Ecto neural progenitor cell (in vitro differentiated cells): ENCODE measurements around the gene ZNF763.
"Not testable (repeated sequence)": the region's sequence is repeated elsewhere in the genome, so short reads cannot be mapped to it uniquely, and the experiment has no call there.

Source experiments
- DNase-seq: peaks from one replicate; pipeline ENCODE4 v3.0.0-alpha.2; 2018; ENCODE audit warnings: low spot score

The ZNF763 gene

GRCh38 chr19:11964858-11965645 is at the start of gene ZNF763:
Gene ZNF763 (plus strand): TSS chr19:11965040. CDS start chr19:11965209, 169 bp downstream.
- peak; percentile 94 for DNase-seq

- no peak for DNase-seq
These were observed 42.9 kb upstream of the ZNF763 start for GRCh38 chr19:11921852-11922495.

- peak; percentile 94 for DNase-seq
These were observed 39.8 kb upstream of the ZNF763 start, which contains the start of gene ZNF700 for GRCh38 chr19:11924886-11925650. Gene ZNF700 (plus strand): TSS chr19:11925107. CDS start chr19:11925211, 104 bp downstream.

- DNase-seq: not testable (repeated sequence)
These were observed 39.1 kb upstream of the ZNF763 start for GRCh38 chr19:11925651-11926187.

DNA sequence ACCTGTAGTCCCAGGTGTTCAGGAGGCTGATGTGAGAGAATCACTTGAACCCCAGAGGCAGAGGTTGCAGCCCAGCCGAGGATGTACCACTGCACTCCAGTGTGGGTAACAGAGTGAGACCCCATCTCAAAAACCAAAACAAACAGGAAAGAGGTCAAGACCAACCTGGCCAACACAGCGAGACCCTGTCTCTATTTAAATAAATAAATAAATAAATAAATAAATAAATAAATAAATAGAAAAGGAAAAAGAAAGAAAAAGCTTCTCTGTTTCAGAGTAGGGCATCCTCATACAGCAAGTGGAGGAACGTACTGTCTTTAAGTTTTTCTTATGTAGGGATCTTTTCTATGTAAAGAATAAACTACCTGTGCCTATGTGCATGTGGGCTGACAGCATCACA is 37.6 kb upstream of the ZNF763 start:
- DNase-seq: no peak

GRCh38 chr19:11931051-11931450 is 33.8 kb upstream of the ZNF763 start:
- no peak for DNase-seq

GRCh38 chr19:11931513-11931912 is 33.3 kb upstream of the ZNF763 start:
- DNase-seq: no peak

DNA sequence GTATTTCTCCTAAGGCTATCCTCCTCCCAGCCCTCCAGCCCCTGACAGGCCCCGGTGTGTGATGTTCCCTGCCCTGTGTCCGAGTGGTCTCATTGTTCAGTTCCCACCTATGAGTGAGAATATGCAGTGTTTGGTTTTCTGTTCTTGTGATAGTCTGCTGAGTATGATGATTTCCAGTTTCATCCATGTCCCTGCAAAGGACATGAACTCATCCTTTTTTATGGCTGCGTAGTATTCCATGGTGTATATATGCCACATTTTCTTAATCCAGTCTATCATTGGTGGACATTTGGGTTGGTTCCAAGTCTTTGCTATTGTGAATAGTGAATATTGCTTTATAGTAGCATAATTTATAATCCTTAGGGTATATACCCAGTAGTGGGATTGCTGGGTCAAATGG is 29.0 kb upstream of the ZNF763 start:
- not testable (repeated sequence) for DNase-seq

- DNase-seq: not testable (repeated sequence)
These were observed 26.5 kb upstream of the ZNF763 start for GRCh38 chr19:11938383-11938782.

- not testable (repeated sequence) for DNase-seq
These were observed 23.4 kb upstream of the ZNF763 start for GRCh38 chr19:11941361-11941887.

DNA sequence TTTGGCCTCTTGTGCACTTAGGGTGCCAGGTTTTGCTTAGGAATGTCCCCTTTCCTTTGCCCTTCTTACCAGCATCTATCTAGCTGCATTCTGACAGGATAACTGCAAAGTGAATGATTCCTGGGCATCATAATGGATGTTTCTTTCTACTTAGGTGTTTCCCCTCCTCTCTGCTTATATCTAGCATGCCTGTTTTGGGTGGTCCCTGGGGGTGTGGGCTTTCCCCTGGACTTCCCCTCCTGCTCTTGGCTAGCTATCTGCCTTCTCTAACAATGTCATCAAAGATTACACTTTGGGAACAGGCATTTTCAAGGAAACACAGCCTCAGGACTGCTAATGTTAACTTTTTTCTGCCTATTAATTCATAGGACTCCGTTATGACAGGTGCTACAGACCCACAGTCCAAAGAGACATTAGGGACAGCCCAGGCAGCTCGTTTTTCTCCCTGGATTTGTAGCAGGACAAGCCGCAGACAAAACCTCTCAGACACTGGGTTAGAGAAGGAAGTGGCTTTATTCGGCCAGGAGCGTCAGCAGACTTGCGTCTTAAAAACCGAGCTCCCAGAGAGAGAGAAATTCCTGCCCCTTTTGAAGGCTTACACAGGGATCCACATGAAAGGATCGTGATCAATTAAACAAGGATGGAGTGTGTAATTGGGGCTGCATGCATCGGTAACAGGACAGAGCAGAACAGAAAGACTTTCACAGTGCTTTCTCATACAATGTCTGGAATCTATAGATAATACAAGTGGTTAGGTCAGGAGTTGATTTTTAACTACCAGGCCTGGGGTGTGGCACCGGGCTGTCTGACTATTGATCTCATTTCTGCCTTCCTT is 22.6 kb upstream of the ZNF763 start:
- DNase-seq: no peak

DNA sequence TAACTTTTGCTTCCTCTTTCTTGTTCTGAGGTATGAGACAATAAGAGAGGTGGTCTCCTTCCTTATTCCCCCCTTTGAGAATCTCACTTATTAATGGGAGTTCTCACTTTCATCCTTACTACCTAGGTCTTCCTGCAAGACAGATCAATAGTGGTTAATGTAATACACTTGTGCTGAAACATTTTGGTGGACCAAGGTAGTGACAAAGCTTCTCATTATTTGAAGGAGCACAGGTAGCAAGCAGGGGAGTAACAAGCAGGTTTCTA is 22.1 kb upstream of the ZNF763 start:
- DNase-seq: no peak

GRCh38 chr19:11944656-11945055 is 20.2 kb upstream of the ZNF763 start:
- no peak for DNase-seq

DNA sequence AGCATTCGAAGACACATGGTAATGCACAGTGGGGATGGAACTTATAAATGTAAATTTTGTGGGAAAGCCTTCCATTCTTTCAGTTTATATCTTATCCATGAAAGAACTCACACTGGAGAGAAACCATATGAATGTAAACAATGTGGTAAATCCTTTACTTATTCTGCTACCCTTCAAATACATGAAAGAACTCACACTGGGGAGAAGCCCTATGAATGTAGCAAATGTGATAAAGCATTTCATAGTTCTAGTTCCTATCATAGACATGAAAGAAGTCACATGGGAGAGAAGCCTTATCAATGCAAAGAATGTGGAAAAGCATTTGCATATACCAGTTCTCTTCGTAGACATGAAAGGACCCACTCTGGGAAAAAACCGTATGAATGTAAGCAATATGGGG is 16.2 kb upstream of the ZNF763 start:
- no peak for DNase-seq

- no peak for DNase-seq
These were observed 15.6 kb upstream of the ZNF763 start for GRCh38 chr19:11949201-11949600.

DNA sequence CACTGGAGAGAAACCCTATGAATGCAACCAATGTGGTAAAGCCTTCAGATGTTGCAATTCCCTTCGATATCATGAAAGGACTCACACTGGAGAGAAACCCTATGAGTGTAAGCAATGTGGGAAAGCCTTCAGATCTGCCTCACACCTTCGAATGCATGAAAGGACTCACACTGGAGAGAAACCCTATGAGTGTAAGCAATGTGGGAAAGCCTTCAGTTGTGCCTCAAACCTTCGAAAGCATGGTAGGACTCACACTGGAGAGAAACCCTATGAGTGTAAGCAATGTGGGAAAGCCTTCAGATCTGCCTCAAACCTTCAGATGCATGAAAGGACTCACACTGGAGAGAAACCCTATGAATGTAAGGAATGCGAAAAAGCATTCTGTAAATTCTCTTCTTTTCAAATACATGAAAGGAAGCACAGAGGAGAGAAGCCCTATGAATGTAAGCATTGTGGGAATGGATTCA is 15.2 kb upstream of the ZNF763 start:
- DNase-seq: not testable (repeated sequence)

DNA sequence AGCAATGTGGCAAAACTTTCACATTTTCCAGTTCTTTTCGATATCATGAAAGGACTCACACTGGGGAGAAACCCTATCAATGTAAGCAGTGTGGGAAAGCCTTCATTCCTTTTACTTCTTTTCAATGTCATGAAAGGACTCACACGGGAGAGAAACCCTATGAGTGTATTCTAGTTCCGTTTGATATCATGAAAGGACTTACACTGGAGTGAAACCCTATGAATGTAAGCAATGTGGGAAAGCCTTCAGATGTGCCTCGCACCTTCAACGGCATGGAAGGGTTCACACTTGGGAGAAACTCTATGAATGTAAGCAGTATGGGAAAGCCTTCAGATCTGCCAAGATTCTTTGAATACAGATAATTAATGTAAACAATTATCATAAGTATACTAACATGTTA is 14.5 kb upstream of the ZNF763 start:
- DNase-seq: no peak

DNA sequence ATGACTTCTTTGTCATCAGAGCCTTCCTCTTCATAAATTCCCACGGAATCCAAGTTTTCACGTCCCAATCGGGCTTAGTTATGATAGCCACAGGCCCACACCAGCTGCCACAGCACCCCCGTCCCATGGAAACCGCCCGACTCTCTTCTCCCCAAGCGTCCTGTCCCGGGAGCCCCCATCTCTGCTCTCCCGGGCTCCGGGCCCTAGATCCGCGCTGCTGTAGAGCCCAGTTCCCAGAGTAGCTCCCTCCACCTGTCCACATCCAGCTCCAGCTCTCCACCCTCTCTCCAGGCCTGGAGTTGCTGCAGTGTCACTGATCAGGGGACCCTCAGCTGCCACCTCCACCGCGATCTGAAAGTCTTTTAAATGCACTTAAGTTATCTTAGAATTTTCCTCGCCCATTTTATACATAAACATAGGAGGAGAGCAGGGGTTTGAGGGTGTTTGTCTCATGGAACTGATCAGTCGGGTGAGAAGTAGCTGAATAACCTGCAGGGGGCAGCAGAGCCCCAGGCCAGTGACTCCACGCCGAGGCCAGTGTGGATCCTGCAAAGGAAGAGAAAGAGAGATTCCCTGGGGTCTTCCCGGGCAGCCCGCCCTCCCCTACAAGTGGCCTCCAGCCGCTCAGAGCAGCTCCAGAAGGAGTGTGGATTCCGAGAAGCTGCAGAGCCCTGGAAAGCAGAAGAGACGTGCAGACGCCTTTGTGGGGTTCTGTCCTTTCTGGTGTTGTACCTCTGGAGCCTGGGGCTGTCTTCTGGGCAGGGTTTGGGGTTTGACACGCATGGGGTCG is 1.1 kb upstream of the ZNF763 start:
- peak; percentile 75 for DNase-seq

DNA sequence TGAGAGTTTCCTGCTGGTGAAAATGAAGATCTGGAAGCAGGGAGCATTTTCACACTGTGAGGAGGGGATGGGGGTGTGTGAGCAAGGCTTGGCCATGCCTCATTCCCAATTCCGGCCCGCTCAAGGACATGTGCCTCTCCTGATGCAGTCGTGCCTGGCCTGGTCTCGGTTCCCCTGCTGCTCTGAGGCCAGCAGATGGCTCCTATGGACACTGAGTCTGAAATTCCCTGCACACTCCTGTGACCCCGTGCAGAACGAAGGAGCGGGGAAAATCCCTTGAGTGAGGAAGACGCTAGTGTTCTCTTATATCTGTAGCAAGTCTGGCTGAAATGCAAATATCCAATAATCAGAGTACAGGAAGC is 363 bp upstream of the ZNF763 start:
- no peak for DNase-seq

DNA sequence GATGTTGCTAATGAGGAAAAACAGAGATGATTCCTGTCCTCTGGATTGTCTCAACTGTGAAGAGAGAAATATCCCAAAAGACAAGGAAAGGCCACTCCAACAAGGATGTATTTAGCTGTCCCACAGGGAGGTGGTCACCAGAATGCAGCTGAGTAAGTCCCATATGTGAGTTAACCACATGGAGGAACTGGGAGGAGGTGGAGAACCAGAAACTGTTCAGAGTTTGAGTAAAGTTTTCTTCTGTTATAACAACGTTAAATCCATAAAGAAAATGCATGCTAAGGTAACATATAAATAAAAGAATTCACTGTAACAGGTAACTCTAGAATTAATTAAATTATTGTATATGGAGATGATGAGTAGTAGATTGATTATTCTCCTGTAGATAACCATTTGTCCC is 5.3 kb downstream of the ZNF763 start:
- DNase-seq: no peak

- DNase-seq: no peak
These were observed 6.2 kb downstream of the ZNF763 start for GRCh38 chr19:11971041-11971440.
